GM21717 (cell line): ENCODE data around the gene SF3B2.

Experiments used
- ATAC-seq: cut with Tn5 transposase; IDR thresholded peaks from one replicate; pipeline ENCODE4 v1.9.1; 2021; ENCODE audit warnings: mild to moderate bottlenecking, moderate library complexity; ENCODE audit not compliant: unreplicated experiment

The SF3B2 gene

DNA sequence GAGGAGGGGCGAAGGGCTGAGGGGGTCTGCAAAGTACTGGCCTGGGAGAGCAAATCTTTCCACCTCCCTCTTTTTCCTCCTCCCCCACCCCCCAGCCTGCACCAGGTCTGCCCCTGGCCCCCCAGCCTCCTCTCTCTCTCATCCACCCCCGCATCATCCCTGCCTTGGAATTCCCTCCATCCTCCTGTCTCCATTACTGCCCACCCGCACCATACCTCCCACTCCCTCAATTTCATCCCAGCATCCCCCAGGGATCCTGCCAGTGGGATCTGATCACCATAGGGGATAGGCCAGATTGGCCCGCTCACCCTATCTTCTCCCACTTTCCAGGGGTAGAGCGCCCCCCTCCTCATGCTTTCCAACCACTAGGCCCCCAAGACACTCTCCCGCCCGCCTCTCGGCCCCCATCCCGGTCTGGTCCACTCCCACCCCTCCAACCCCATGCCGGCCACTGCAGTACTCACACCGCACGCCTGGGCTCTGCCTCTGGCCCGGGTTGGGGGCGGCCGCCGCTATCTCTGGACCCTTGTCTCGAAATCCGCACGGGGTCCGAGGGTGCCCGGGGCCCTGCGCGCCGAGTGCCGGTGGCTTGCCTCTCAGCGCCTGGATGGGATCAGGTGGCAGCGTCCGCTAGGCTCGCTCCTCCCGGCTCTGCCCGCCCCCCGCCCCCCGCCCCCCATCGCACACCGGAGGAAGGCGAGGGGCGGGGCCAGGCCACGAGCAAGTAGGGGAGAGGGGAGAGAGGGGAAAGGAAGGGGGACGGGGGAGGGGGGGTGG lies 3.4 kb upstream of the SF3B2 start, which contains the start of gene GAL3ST3:
TSS of gene GAL3ST3 (minus strand) at position 615 of the 777 bp plus-strand sequence. CDS start 3,746 bp downstream, outside the sequence.
- no peak for ATAC-seq

GRCh38 chr11:66050581-66051231 lies 1.5 kb upstream of the SF3B2 start:
- ATAC-seq, result no peak

DNA sequence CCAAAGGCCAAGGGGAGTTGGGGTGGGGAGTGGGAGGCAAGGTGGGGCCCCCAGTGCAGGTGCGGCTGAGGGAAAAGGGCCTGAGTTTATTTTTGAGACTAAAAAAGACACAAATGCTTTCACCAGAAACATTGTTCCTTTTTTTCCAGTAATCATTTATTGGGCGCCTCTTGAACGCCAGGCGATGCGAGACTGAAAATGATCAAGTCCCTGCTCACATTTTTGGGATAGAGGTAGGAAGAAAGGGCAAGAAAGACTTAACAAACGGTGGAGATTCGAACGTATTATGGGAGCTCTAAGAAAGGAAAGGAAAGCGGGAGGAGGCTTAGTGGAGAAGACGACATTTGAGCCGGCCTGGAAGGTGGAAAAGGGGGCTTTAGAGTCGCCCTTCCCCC lies 796 bp upstream of the SF3B2 start:
- no peak for ATAC-seq

DNA sequence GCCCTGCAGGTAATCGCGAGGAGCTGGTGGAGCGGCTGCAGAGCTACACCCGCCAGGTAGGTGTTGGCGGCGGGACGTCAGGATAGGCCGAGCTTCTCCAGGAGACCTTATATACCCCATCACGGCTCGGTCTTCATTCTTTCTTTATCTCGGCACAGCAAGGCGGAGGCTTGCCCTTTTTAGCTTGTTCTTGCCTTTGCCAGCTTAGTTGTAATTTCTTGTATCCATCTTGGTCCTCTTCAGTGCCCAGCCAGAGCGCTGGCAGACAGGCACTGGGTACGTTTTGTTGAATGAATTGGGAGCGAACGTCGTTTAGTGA lies 459 bp downstream of the SF3B2 start:
- no peak for ATAC-seq

DNA sequence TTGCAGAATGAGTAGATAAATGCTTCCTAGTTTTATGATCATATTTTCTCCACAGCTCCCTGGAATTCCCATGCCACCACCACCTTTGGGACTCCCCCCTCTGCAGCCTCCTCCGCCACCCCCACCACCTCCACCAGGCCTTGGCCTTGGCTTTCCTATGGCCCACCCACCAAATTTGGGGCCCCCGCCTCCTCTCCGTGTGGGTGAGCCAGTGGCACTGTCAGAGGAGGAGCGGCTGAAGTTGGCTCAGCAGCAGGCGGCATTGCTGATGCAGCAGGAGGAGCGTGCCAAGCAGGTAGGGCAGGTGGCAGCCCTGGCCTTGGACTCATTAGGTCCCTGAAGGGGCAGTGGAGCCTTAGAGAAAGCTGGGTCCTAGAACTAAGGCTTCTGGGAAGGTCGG lies 2.9 kb downstream of the SF3B2 start:
- ATAC-seq, result no peak

- no peak for ATAC-seq
Measured at GRCh38 chr11:66056501-66056900, 4.3 kb downstream of the SF3B2 start.

DNA sequence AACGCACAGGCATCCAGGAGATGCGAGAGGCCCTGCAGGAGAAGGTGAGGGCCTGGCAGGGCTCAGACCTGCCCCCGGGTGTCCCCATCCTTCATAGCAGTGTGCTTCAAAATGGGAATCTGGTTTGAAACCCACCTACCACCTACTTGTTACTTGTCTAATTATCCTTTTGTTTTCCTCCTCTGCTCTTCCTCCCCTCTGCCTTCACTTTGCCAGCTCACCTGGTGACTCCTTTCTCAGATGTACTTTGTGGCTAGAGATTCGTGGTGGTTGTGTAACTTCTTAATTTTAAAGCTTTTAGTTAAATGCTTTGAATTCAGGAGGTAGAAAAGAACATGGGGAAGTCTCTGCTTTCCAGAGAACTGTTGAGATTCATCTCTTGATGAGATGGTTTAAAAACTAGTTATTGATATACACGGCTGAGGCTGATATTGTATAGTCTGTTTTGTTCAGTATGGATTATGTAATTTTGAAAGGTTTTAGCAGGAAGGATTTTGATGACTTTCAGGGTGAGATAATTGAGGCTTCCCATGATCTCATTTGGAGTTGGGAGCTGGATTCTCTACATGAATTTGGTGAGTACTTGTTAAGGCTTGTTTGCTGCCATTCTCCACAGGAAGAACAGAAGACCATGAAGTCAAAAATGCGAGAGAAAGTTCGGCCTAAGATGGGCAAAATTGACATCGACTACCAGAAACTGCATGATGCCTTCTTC lies 8.0 kb downstream of the SF3B2 start:
- no peak for ATAC-seq

DNA sequence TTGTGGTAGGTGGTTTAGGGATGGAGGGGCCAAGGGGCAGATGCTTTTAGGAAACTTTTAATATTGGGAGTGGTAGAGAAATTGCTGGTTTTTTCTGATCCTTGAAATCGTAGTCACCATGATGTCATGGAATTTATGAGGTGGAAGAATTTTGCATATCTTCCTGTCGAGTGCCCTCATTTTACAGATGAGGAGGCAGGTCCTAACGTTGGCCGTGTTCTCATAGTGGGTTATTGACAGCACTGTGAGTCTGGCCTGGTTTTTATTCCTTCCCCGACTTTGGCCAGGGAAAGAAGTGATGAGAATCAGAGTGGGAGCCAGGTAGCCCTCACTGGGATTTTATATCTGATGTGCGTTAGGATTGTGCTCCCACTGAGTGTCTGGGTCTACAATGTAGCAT lies 9.1 kb downstream of the SF3B2 start:
- no peak for ATAC-seq

GRCh38 chr11:66062408-66062807 lies 10.2 kb downstream of the SF3B2 start:
- no peak for ATAC-seq

DNA sequence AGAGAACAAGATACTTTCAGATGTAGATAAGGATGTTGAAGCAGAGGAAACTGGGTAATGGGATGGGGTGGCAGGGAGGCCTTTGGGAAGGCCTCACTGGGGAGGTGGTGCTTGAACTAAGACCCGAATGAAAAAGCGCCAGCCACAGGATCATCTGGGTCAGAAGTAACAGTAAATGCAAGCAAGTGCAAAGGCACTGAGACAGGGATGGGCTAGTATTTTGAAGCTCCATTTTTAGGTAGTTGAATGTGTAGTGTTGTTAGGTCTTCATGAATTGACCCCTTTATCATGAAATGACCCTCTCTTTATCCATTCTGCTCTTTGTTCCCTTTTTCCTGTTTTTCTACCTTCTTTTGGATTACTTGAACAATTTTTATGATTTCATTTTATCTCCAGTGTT lies 11.7 kb downstream of the SF3B2 start:
- ATAC-seq, result no peak

DNA sequence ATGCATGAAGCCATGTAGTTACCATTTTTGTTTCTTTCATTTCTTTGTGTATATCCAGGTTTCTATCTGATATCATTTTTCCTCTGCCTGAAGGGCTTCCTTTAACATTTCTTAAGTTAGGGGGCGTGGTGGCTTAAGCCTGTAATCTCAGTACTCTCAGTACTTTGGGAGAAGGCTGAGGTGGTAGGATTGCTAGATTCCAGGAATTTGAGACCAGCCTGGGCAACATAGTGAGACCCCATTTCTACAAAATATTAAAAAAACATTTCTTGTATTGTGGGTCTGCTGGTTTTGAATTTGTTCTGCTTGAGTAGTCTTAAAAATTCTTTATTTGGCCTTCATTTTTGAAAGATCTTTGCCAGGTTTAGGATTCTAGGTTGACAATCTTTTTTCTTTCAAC lies 12.4 kb downstream of the SF3B2 start:
- no peak for ATAC-seq

- no peak for ATAC-seq
Measured at GRCh38 chr11:66066751-66067150, 14.6 kb downstream of the SF3B2 start.

- no peak for ATAC-seq
Measured at GRCh38 chr11:66067640-66068039, 15.5 kb downstream of the SF3B2 start.

DNA sequence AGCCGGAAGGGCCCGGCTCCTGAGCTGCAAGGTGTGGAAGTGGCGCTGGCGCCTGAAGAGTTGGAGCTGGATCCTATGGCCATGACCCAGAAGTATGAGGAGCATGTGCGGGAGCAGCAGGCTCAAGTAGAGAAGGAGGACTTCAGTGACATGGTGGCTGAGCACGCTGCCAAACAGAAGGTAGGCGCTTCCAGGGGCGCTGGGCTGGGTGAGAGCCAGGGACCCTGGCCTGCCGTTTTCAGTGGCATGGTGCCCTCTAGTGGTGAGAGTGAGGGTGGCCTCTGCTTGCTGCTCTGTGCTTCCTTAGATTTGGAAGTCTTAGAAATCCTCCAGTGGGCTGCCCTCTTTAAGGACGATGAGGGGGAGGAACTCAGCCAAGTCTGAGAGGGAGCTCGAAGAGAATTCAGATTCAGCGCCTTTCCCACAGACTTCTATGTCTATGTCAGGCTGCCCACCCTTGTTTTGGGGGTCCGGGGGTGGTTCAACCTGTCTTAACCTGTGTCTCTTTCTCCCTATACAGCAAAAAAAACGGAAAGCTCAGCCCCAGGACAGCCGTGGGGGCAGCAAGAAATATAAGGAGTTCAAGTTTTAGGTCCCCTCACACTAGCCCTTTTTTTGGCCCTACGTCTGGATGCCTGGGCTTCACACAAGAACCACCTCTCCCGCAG lies 16.1 kb downstream of the SF3B2 start:
- ATAC-seq, result no peak

DNA sequence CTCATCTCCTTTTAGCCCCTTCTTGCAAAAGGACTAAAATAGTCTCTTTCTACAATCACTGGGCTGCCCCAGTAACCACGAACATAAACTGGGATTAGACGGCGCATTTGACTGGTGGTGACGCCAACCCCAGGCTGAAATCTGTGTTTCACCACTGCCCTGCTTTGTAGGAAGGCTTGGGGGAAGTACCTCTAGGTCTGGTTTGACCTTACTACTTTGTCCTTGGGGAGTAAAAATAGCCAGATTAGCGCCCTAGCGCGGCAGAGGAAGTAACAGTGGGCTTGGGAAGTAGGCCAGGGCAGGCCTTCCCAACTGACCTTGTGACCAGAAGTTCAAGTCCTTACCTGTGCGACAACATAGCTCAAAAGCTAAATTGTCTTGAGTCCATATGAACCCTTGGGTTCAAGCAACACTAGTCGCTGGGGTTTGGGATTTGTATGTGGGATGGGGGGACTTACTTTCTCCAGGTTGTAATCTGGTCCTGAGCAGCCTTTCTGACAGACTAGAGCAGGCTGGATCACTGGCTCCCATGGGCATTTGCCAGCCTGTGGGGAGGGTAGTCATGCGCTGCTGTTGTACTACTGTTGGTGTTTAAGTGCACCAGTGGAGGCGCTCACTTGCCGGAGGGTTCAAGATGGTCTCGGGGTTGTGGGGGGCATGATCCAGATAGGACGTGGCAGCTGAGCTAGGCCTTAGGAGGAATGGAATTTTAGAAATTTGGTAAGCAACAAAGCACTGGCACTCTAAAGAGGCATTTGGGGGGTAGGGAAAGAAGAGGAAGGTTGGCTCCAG lies 17.0 kb downstream of the SF3B2 start:
- ATAC-seq, result no peak

GRCh38 chr11:66069715-66070603 lies 17.8 kb downstream of the SF3B2 start, which contains the start of gene PACS1:
Gene PACS1, plus strand, starts transcription at chr11:66070272. Its CDS starts 215 bp downstream, at chr11:66070487.
- ATAC-seq, result no peak

- no peak for ATAC-seq
Measured at GRCh38 chr11:66070604-66071380, 18.6 kb downstream of the SF3B2 start.

DNA sequence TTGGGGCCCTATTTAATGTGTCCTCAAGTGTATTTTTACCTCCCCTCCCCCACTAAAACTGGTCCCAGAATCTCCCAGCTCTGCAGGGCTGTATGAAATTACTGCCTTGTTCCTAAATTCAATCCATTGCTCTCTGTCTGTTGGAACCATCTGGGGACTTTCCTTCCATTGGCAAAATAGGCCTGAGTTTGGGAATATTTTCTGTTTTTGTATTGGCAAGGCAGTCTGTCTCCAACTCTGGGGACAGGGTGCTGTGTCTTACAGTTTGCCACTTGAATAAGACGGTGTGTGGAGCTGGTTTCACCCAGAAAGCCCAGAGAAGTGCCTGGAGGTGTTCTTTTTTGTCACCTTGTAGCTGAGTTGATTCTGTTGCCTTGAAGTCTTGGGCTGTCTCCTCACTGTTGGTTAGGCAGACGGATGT lies 19.2 kb downstream of the SF3B2 start:
- ATAC-seq, result no peak

DNA sequence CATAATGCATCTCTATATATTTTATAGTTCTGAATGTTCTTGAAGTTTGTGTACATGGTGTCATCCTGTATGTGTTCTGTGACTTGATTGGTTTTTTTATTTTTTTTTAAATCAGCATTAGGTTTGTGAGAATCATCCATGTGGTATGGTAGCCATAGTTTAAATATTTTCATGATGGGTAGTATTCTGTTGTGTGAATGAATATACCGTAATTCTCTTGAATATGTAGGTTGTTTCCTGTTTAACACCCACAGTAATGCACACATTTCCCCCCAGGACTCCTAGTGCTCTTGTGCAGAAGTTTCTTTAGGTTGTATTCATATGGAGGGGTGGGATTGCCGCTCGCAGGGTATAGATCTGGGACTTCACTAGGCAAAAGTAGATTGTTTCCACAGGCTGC lies 19.9 kb downstream of the SF3B2 start:
- ATAC-seq, result no peak
